Endothelial cell of umbilical vein (primary cell): ENCODE results near the gene LIPJ. TPM values are rescaled to one million over a fixed set of nuclear protein-coding genes. Genes with fewer than 3 reads are reported as not detected.
A peak's percentile ranks its signal among the peaks of the same experiment; 100 is the strongest.

Source experiments
- BruUV-seq: library from RNA; stranded (reverse); fragments of 400-500 nt; replicated peaks from 2 replicates; lab custom pipeline; 2021; lab: Mats Ljungman, UMichigan
- CTCF ChIA-PET: fragments of 300-600, 350-600 bp; sonication (Branson Sonifier 250); formaldehyde crosslinking; loops from one replicate; lab custom pipeline; 2021; ENCODE audit warnings: antibody characterized with exemption, inconsistent platforms; lab: Charles Lee
- POLR2A ChIA-PET: fragments of 300-600, 350-600 bp; sonication (Branson Sonifier 250); formaldehyde crosslinking; loops from one replicate; lab custom pipeline; 2021; ENCODE audit warnings: antibody characterized with exemption, inconsistent platforms; lab: Charles Lee
- DNase-seq: peaks from one replicate; pipeline ENCODE4 v3.0.0-alpha.2; 2011; ENCODE audit warnings: low read depth, low spot score
- FAIRE-seq: peaks from 2 replicates; lab custom pipeline; 2011; peaks lifted over from hg19 to GRCh38; lab: Jason Lieb, UNC
- H2AFZ ChIP-seq: 2 replicates; pipeline ENCODE4 v1.6.0; 2012; ENCODE audit warnings: low read depth, low read length, control low read depth, inconsistent platforms
- H3K27ac ChIP-seq: 2 replicates; pipeline ENCODE4 v1.5.1; 2011; ENCODE audit warnings: low read depth, mild to moderate bottlenecking, control low read depth, low read length, moderate library complexity; ENCODE audit not compliant: insufficient read depth
- H3K27me3 ChIP-seq, 2 experiments: 2 replicates each; pipeline versions ENCODE4 v1.6.0 to v1.6.1; 2011; ENCODE audit warnings: low read length in 2 of 2, mixed read lengths in 1 of 2; ENCODE audit not compliant: control insufficient read depth in 2 of 2, insufficient read depth in 2 of 2
- H3K36me3 ChIP-seq, 2 experiments: 2 replicates in 1 of 2; 3 replicates in 1 of 2; pipeline ENCODE4 v1.5.1; 2011; ENCODE audit warnings: low read length in 2 of 2, mild to moderate bottlenecking in 1 of 2, moderate library complexity in 1 of 2; ENCODE audit not compliant: control insufficient read depth in 2 of 2, insufficient read depth in 2 of 2; ENCODE audit errors: extremely low read depth in 1 of 2
- H3K4me1 ChIP-seq: 3 replicates; pipeline ENCODE4 v1.5.1; 2011; ENCODE audit warnings: mild to moderate bottlenecking, low read length; ENCODE audit not compliant: control insufficient read depth, insufficient read depth; ENCODE audit errors: extremely low read depth
- H3K4me2 ChIP-seq: 2 replicates; pipeline ENCODE4 v1.6.1; 2011; ENCODE audit warnings: low read length, control low read depth, mixed read lengths; ENCODE audit not compliant: insufficient read depth
- H3K4me3 ChIP-seq, 3 experiments: fragments of 200-600 bp in 1 of 3; sonication (generic), shearing (Covaris generic) in 1 of 3; replicated peaks in 1 of 3; 2 replicates each; pipeline ENCODE4 v1.5.1; 2011 to 2016; ENCODE audit warnings: control low read depth in 3 of 3, low read length in 3 of 3, mild to moderate bottlenecking in 2 of 3, inconsistent platforms in 1 of 3, low read depth in 1 of 3, moderate library complexity in 1 of 3; ENCODE audit not compliant: insufficient read depth in 1 of 3
- H3K79me2 ChIP-seq: 2 replicates; pipeline ENCODE4 v1.6.0; 2012; ENCODE audit warnings: low read length, inconsistent platforms; ENCODE audit not compliant: control insufficient read depth, insufficient read depth
- H3K9ac ChIP-seq: replicated peaks from 2 replicates; pipeline ENCODE3; 2011; ENCODE audit warnings: low read length, control low read depth; ENCODE audit not compliant: insufficient read depth; ENCODE audit errors: extremely low read depth
- H3K9me1 ChIP-seq: replicated peaks from 3 replicates; pipeline ENCODE4 v1.6.0; 2011; ENCODE audit warnings: mild to moderate bottlenecking, low read length; ENCODE audit not compliant: control insufficient read depth, insufficient read depth; ENCODE audit errors: extremely low read depth
- H3K9me3 ChIP-seq: replicated peaks from 2 replicates; pipeline ENCODE4 v1.5.1; 2012; ENCODE audit warnings: low read length, inconsistent platforms; ENCODE audit not compliant: control insufficient read depth, insufficient read depth
- H4K20me1 ChIP-seq: replicated peaks from 2 replicates; pipeline ENCODE3; 2011; ENCODE audit warnings: mild to moderate bottlenecking, low read length; ENCODE audit not compliant: control insufficient read depth, insufficient read depth; ENCODE audit errors: extremely low read depth
- FOS ChIP-seq: IDR thresholded peaks from 2 replicates; pipeline ENCODE4 v1.6.1; 2011; ENCODE audit warnings: mild to moderate bottlenecking, low read length, moderate library complexity, borderline replicate concordance; ENCODE audit not compliant: insufficient read depth
- POLR2AphosphoS5 ChIP-seq: IDR thresholded peaks from 2 replicates; pipeline ENCODE4 v1.6.1; 2012; ENCODE audit warnings: low read depth, mild to moderate bottlenecking, control low read depth, low read length, moderate library complexity; ENCODE audit not compliant: insufficient read depth
- dilution Hi-C: fragments of 300-500 bp; cut with MboI; formaldehyde crosslinking; loops from one replicate; pipeline ENCODE4 v1.15.0; 2019; ENCODE audit warnings: low sequenced_read_pairs; ENCODE audit not compliant: extremely low pct_ligation_motif_present
- intact Hi-C: fragments of 100-400 bp; cut with micrococcal nuclease; formaldehyde crosslinking; loops from one replicate; pipeline ENCODE4 v1.10.0; 2022
- polyA plus RNA-seq, 4 experiments: library from polyadenylated mRNA; depleted of rRNA in 3 of 4; stranded (reverse) in 3 of 4; unstranded in 1 of 4; fragments of >200 nt; gene quantifications; 2 replicates each; pipeline versions ENCODE4 v1.2.1 to v1.2.3, GENCODE V29; 2011 to 2012; ENCODE audit warnings: missing spikeins in 1 of 4
- total RNA-seq: library from RNA; stranded (reverse); gene quantifications from 2 replicates; pipeline ENCODE4 v1.2.3, GENCODE V29; 2021
- TF ChIP-seq, protein P1 (sequence below), 2 donors: IDR thresholded peaks; 1 replicate in 1 of 2; 2 replicates in 1 of 2; pipeline ENCODE4 v1.5.1; 2011; ENCODE audit warnings: low read length in 2 of 2, mild to moderate bottlenecking in 2 of 2, moderate library complexity in 2 of 2, control low read depth in 1 of 2, inconsistent platforms in 1 of 2, low read depth in 1 of 2; ENCODE audit not compliant: insufficient read depth in 1 of 2; ENCODE audit errors: extremely low read depth in 1 of 2

Gene LIPJ
- total and polyA plus RNA-seq, 2 donors (not counting 3 experiments of a cell fraction or from before 2014, with no cell fraction given), result 0.09 TPM; not detected in 1

- ChIA-PET CTCF (interaction anchor here (0.6 to 2.4 kb wide), 64 partner anchors 9 to 996 kb away, joined by 3 to 43 read pairs (median 4); partner anchors contain the start of gene CH25H), POLR2A (no interaction called here)
- H2AFZ ChIP-seq, result peak within 1 kb of the TSS; percentile 95
- dilution Hi-C loops (no loop called here), intact Hi-C loops (loop anchor here (5.0 kb wide), 3 partner anchors 69 to 349 kb away; no protein-coding TSS in a partner anchor)
- H3K9ac ChIP-seq, result peak within 1 kb of the TSS; percentile 60
- no peaks in the 10 kb centered on the region for H4K20me1 ChIP-seq
- H3K9me3 ChIP-seq, result no peaks in the 10 kb centered on the region
- no peaks in the 10 kb centered on the region for H3K36me3 ChIP-seq
- BruUV-seq, result TSS peak; percentile 74
- DNase-seq (peak; percentile 73), FAIRE-seq (peak; percentile 67)
- H3K9me1 ChIP-seq, result no peaks in the 10 kb centered on the region
- peak within 1 kb of the TSS; percentile 42 to 62 (median 47) for H3K4me3 ChIP-seq
- H3K4me2 ChIP-seq, result peak within 1 kb of the TSS; percentile 68
- H3K4me1 ChIP-seq, result peaks cover 4% of the 10 kb centered on the region
- TF ChIP-seq FOS, result no peak
- TF ChIP-seq, protein P1, sequence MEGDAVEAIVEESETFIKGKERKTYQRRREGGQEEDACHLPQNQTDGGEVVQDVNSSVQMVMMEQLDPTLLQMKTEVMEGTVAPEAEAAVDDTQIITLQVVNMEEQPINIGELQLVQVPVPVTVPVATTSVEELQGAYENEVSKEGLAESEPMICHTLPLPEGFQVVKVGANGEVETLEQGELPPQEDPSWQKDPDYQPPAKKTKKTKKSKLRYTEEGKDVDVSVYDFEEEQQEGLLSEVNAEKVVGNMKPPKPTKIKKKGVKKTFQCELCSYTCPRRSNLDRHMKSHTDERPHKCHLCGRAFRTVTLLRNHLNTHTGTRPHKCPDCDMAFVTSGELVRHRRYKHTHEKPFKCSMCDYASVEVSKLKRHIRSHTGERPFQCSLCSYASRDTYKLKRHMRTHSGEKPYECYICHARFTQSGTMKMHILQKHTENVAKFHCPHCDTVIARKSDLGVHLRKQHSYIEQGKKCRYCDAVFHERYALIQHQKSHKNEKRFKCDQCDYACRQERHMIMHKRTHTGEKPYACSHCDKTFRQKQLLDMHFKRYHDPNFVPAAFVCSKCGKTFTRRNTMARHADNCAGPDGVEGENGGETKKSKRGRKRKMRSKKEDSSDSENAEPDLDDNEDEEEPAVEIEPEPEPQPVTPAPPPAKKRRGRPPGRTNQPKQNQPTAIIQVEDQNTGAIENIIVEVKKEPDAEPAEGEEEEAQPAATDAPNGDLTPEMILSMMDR (IDR thresholded peaks at IDR 0.05; ENCODE audit: extremely low read depth in 1 of 2, insufficient read depth in 1 of 2, low read depth in 1 of 2, low read length in 2 of 2), result peak; percentile 81 to 93
- peak; percentile 14 for TF ChIP-seq POLR2AphosphoS5
- H3K79me2 ChIP-seq, result no peaks in the 10 kb centered on the region
- H3K27me3 ChIP-seq, result no peaks in the 10 kb centered on the region
- H3K27ac ChIP-seq, result peak within 1 kb of the TSS; percentile 0
Measured at GRCh38 chr10:88582806-88583583, 3.6 kb upstream of the LIPJ start, which contains the start of gene RNLS. Gene RNLS, minus strand, starts transcription at chr10:88583318.
